IMR-90 (cell line): Measurements from ENCODE around the gene EHBP1. TPM values are rescaled to one million over a fixed set of nuclear protein-coding genes. Genes with fewer than 3 reads are reported as not detected.

Experiments used
- ATAC-seq: fragments of 200-7000 bp; cut with Tn5 transposase; 2 replicates; pipeline ENCODE4 v1.9.1; 2020; ENCODE audit warnings: low read depth, mild to moderate bottlenecking, moderate library complexity
- BruUV-seq: library from RNA; stranded (reverse); fragments of 400-500 nt; replicated peaks from 2 replicates; lab custom pipeline; 2021; lab: Mats Ljungman, UMichigan
- CTCF ChIA-PET: fragments of 300-600 bp; formaldehyde crosslinking; extraction: SDS; loops from one replicate; lab custom pipeline; 2021; ENCODE audit warnings: antibody characterized with exemption; lab: Yijun Ruan, JAX
- POLR2A ChIA-PET: fragments of 300-600 bp; sonication (Branson Sonifier 250); formaldehyde crosslinking; loops from one replicate; lab custom pipeline; 2022; ENCODE audit warnings: antibody characterized with exemption; ENCODE audit not compliant: unreplicated experiment; lab: Charles Lee
- DNase-seq: peaks from one replicate; pipeline ENCODE4 v3.0.0; 2013
- H2AFZ ChIP-seq: replicated peaks from 2 replicates; pipeline ENCODE3; 2013; ENCODE audit warnings: low read length, mild to moderate bottlenecking; ENCODE audit not compliant: poor library complexity
- H2AK5ac ChIP-seq: 2 replicates; pipeline ENCODE4 v1.6.1; 2013; ENCODE audit warnings: low read depth, low read length, inconsistent platforms
- H2AK9ac ChIP-seq: replicated peaks from 2 replicates; pipeline ENCODE3; 2013; ENCODE audit warnings: mild to moderate bottlenecking, low read depth, low read length, moderate library complexity; ENCODE audit not compliant: poor library complexity
- H2BK120ac ChIP-seq: 2 replicates; pipeline ENCODE4 v1.6.1; 2013; ENCODE audit warnings: low read depth, low read length, inconsistent platforms
- H2BK15ac ChIP-seq: 3 replicates; pipeline ENCODE4 v1.6.1; 2013; ENCODE audit warnings: low read depth, low read length, inconsistent platforms
- H2BK20ac ChIP-seq: 2 replicates; pipeline ENCODE4 v1.6.1; 2013; ENCODE audit warnings: low read depth, mild to moderate bottlenecking, inconsistent platforms, low read length, moderate library complexity
- H2BK5ac ChIP-seq: 2 replicates; pipeline ENCODE4 v1.6.1; 2013; ENCODE audit warnings: mild to moderate bottlenecking, low read depth, low read length, inconsistent platforms; ENCODE audit not compliant: poor library complexity, severe bottlenecking
- H3K14ac ChIP-seq: replicated peaks from 2 replicates; pipeline ENCODE4 v1.6.1; 2013; ENCODE audit warnings: low read depth, low read length, inconsistent platforms
- H3K18ac ChIP-seq: 2 replicates; pipeline ENCODE4 v1.6.1; 2013; ENCODE audit warnings: low read depth, low read length, control low read depth
- H3K23ac ChIP-seq: 2 replicates; pipeline ENCODE4 v1.6.1; 2013; ENCODE audit warnings: low read depth, low read length, inconsistent platforms
- H3K27ac ChIP-seq: 2 replicates; pipeline ENCODE4 v1.5.1; 2013; ENCODE audit warnings: mild to moderate bottlenecking, control low read depth, low read length; ENCODE audit not compliant: insufficient read depth
- H3K27me3 ChIP-seq: 2 replicates; pipeline ENCODE4 v1.6.1; 2013; ENCODE audit warnings: low read length; ENCODE audit not compliant: control insufficient read depth, insufficient read depth
- H3K36me3 ChIP-seq: 2 replicates; pipeline ENCODE4 v1.6.1; 2013; ENCODE audit warnings: low read length, mixed read lengths; ENCODE audit not compliant: control insufficient read depth, insufficient read depth
- H3K4ac ChIP-seq: 2 replicates; pipeline ENCODE4 v1.6.1; 2013; ENCODE audit warnings: low read depth, low read length, inconsistent platforms
- H3K4me1 ChIP-seq: 2 replicates; pipeline ENCODE4 v1.6.1; 2013; ENCODE audit warnings: low read length, mixed read lengths; ENCODE audit not compliant: control insufficient read depth, insufficient read depth
- H3K4me2 ChIP-seq: 2 replicates; pipeline ENCODE4 v1.6.1; 2013; ENCODE audit warnings: low read depth, mild to moderate bottlenecking, control low read depth, low read length, moderate library complexity
- H3K4me3 ChIP-seq: 2 replicates; pipeline ENCODE4 v1.5.1; 2013; ENCODE audit warnings: low read depth, mild to moderate bottlenecking, control low read depth, low read length, moderate library complexity; ENCODE audit not compliant: insufficient read depth
- H3K56ac ChIP-seq: 2 replicates; pipeline ENCODE4 v1.6.1; 2013; ENCODE audit warnings: low read length, inconsistent platforms; ENCODE audit not compliant: insufficient read depth; ENCODE audit errors: extremely low read depth
- H3K79me1 ChIP-seq, 2 experiments: 2 replicates each; pipeline ENCODE4 v1.6.1; 2013; ENCODE audit warnings: low read length in 2 of 2, inconsistent platforms in 1 of 2, low read depth in 1 of 2
- H3K9ac ChIP-seq: 2 replicates; pipeline ENCODE4 v1.6.1; 2013; ENCODE audit warnings: low read depth, low read length, control low read depth
- H3K9me1 ChIP-seq: 2 replicates; pipeline ENCODE4 v1.6.1; 2013; ENCODE audit warnings: low read length, inconsistent platforms; ENCODE audit not compliant: insufficient read depth
- H3K9me3 ChIP-seq: 2 replicates; pipeline ENCODE4 v1.6.1; 2013; ENCODE audit warnings: low read length; ENCODE audit not compliant: control insufficient read depth, insufficient read depth
- H4K20me1 ChIP-seq: 2 replicates; pipeline ENCODE4 v1.6.1; 2013; ENCODE audit warnings: low read length, inconsistent platforms; ENCODE audit not compliant: insufficient read depth
- H4K5ac ChIP-seq: 2 replicates; pipeline ENCODE4 v1.6.1; 2013; ENCODE audit warnings: mild to moderate bottlenecking, low read depth, low read length, control low read depth
- H4K8ac ChIP-seq, 2 experiments: 2 replicates each; pipeline ENCODE4 v1.6.1; 2013; ENCODE audit warnings: low read depth in 2 of 2, low read length in 2 of 2, control low read depth in 1 of 2, inconsistent platforms in 1 of 2
- H4K91ac ChIP-seq: 2 replicates; pipeline ENCODE4 v1.6.1; 2013; ENCODE audit warnings: low read depth, low read length, inconsistent platforms; ENCODE audit not compliant: insufficient read depth
- NFE2L2 ChIP-seq: fragments of 150-350 bp; IDR thresholded peaks from 2 replicates; pipeline ENCODE4 v1.6.1; 2016; ENCODE audit warnings: low read depth, mild to moderate bottlenecking, low read length
- dilution Hi-C: fragments of 300-500 bp; cut with HindIII; formaldehyde crosslinking; loops from one replicate; pipeline ENCODE4 v1.14.3; 2018; ENCODE audit warnings: low sequenced_read_pairs; ENCODE audit not compliant: unreplicated experiment
- in situ Hi-C: fragments of 300-500 bp; cut with MboI; formaldehyde crosslinking; loops from 3 replicates; pipeline ENCODE4 v1.14.3; 2019; ENCODE audit warnings: low sequenced_read_pairs, inconsistent platforms, mixed read lengths
- intact Hi-C: fragments of 100-400 bp; cut with micrococcal nuclease; formaldehyde crosslinking; loops from 2 replicates; pipeline ENCODE4 v1.10.0; 2022
- polyA plus RNA-seq, 3 experiments: library from polyadenylated mRNA; depleted of rRNA; stranded (reverse); fragments of >200 nt; gene quantifications; 2 replicates each; pipeline ENCODE4 v1.2.3, GENCODE V29; 2012; ENCODE audit warnings: low replicate concordance in 1 of 3
- total RNA-seq: library from RNA; depleted of rRNA; stranded (reverse); fragments of >200 nt; gene quantifications from 2 replicates; pipeline ENCODE4 v1.2.3, GENCODE V29; 2012

The EHBP1 gene
- total and polyA plus RNA-seq, 2 of the 4 experiments (the other 2 are of a cell fraction), result 28.3 to 44.4 TPM

GRCh38 chr2:62713837-62714236 is 8.3 kb downstream of the EHBP1 start:
- no peak overlapping the region for H2BK5ac ChIP-seq
- H3K36me3 ChIP-seq, result peaks cover 4% of the 10 kb centered on the region
- H3K9me3 ChIP-seq, result no peaks in the 10 kb centered on the region; the same call in 1 of the 2 replicates
- dilution Hi-C loops, result no loop called here
- H3K27me3 ChIP-seq, result no peaks in the 10 kb centered on the region
- H3K4me2 ChIP-seq, result no peak overlapping the region
- CTCF ChIA-PET, result no interaction called here
- DNase-seq (peak; percentile 28), ATAC-seq (no peak)
- no peak overlapping the region for H2AFZ ChIP-seq
- H3K9me1 ChIP-seq, result no peaks in the 10 kb centered on the region
- H3K56ac ChIP-seq, result no peak overlapping the region
- H3K4ac ChIP-seq, result no peak overlapping the region
- H4K5ac ChIP-seq, result no peak overlapping the region
- TF ChIP-seq NFE2L2, result no peak
- no peak overlapping the region for H4K8ac ChIP-seq
- H2BK15ac ChIP-seq, result no peak overlapping the region
- no peak overlapping the region for H4K91ac ChIP-seq
- POLR2A ChIA-PET, result no interaction called here
- no peak overlapping the region for H3K27ac ChIP-seq
- no TSS peak for BruUV-seq
- in situ Hi-C loops, result no loop called here
- H3K4me3 ChIP-seq, result no peak overlapping the region
- H4K20me1 ChIP-seq, result no peaks in the 10 kb centered on the region
- H3K9ac ChIP-seq, result no peak overlapping the region
- H2AK9ac ChIP-seq, result no peak overlapping the region
- no peak overlapping the region for H3K18ac ChIP-seq
- H3K79me1 ChIP-seq, result peaks cover 45 to 53% of the 10 kb centered on the region in 2 experiments
- no peak overlapping the region for H3K23ac ChIP-seq
- intact Hi-C loops, result no loop called here
- no peaks in the 10 kb centered on the region for H3K4me1 ChIP-seq
- H2BK20ac ChIP-seq, result no peak overlapping the region
- H2BK120ac ChIP-seq, result no peak overlapping the region
- no peak overlapping the region for H3K14ac ChIP-seq
- no peak overlapping the region for H2AK5ac ChIP-seq
